ENCODE data around the gene LORICRIN. TPM values are rescaled to one million over a fixed set of nuclear protein-coding genes. Genes with fewer than 3 reads are reported as not detected.
"Not testable (repeated sequence)": the region's sequence is repeated elsewhere in the genome, so short reads cannot be mapped to it uniquely, and the experiment has no call there.

The LORICRIN gene
- total and polyA plus RNA-seq, 2 donors (not counting 1 experiment from before 2014, with no cell fraction given): 0.39 TPM; not detected in 1

GRCh38 chr1:153228491-153228890, 31.0 kb upstream of the LORICRIN start:
- Histone ChIP-seq H2AFZ (ENCODE audit: insufficient read depth, low read depth, low read length, poor library complexity, severe bottlenecking) (no peak overlapping the region), H3K36me3 (replicated peaks in 1 of 2; ENCODE audit: control extremely low read depth in 1 of 2, control insufficient read depth in 1 of 2, extremely low read depth in 1 of 2, insufficient read depth in 2 of 2, low read length in 1 of 2) (no peaks in the 10 kb centered on the region), H3K27me3 (replicated peaks in 1 of 4; ENCODE audit: control extremely low read depth in 1 of 4, control insufficient read depth in 3 of 4, insufficient read depth in 4 of 4, low read length in 3 of 4) (peaks cover 0 to 8% (median 2%) of the 10 kb centered on the region in 4 experiments), H3K27ac (ENCODE audit: low read length in 2 of 2) (no peak overlapping the region), H3K4me3 (ENCODE audit: control extremely low read depth in 1 of 5, extremely low read depth in 1 of 5, insufficient read depth in 1 of 5, low read depth in 2 of 5, low read length in 4 of 5) (no peak overlapping the region), H3K4me1 (ENCODE audit: control insufficient read depth in 2 of 2, insufficient read depth in 2 of 2, low read length in 2 of 2) (no peaks in the 10 kb centered on the region), H3K4me2 (replicated peaks; ENCODE audit: low read depth, low read length, poor library complexity, severe bottlenecking) (no peak overlapping the region), H4K20me1 (ENCODE audit: control insufficient read depth, insufficient read depth, low read length, poor library complexity, severe bottlenecking) (no peaks in the 10 kb centered on the region), H3K9ac (ENCODE audit: low read length) (no peak overlapping the region), H3K79me2 (ENCODE audit: control insufficient read depth, insufficient read depth, low read length) (no peaks in the 10 kb centered on the region), H3K9me3 (ENCODE audit: control extremely low read depth in 1 of 3, control insufficient read depth in 2 of 3, insufficient read depth in 1 of 3, low read length in 2 of 3) (no peaks in the 10 kb centered on the region)
- ChIA-PET POLR2A (no interaction called here), CTCF (interaction anchor here (0.9 to 3.6 kb wide), 3 partner anchors 8 to 34 kb away, joined by 3 to 15 read pairs (median 9); no protein-coding TSS in a partner anchor)
- intact Hi-C loops (cut with micrococcal nuclease): no loop called here
- no peak for ATAC-seq (ENCODE audit: low read depth)
- WGBS (ENCODE audit: insufficient coverage): no CpG with 5 or more reads among the region's 1 CpG
- no peak overlapping the region for H3K27ac Mint-ChIP-seq
- H3K27me3 Mint-ChIP-seq: peaks cover 25% of the 10 kb centered on the region
- TF ChIP-seq EZH2 (IDR thresholded peaks at IDR 0.05; ENCODE audit: borderline replicate concordance, insufficient read depth, low read depth, low read length, poor library complexity, severe bottlenecking) (no peak), CTCF (IDR thresholded peaks at IDR 0.05) (no peak)
- DNase-seq: no peak
- H3K4me1 Mint-ChIP-seq: no peaks in the 10 kb centered on the region
- H3K9me3 Mint-ChIP-seq (ENCODE audit: insufficient read depth): no peaks in the 10 kb centered on the region
- no peak overlapping the region for H3K4me3 Mint-ChIP-seq

GRCh38 chr1:153229076-153229829, 30.2 kb upstream of the LORICRIN start:
- H2AFZ ChIP-seq (ENCODE audit: insufficient read depth, low read depth, low read length, poor library complexity, severe bottlenecking); H3K4me2 ChIP-seq (replicated peaks; ENCODE audit: low read depth, low read length, poor library complexity, severe bottlenecking); H3K79me2 ChIP-seq (ENCODE audit: control insufficient read depth, insufficient read depth, low read length); H3K4me3 ChIP-seq (ENCODE audit: control extremely low read depth in 1 of 5, extremely low read depth in 1 of 5, insufficient read depth in 1 of 5, low read depth in 2 of 5, low read length in 4 of 5); H3K27ac Mint-ChIP-seq; H3K9me3 ChIP-seq (ENCODE audit: control extremely low read depth in 1 of 3, control insufficient read depth in 2 of 3, insufficient read depth in 1 of 3, low read length in 2 of 3); H3K36me3 ChIP-seq (replicated peaks in 1 of 2; ENCODE audit: control extremely low read depth in 1 of 2, control insufficient read depth in 1 of 2, extremely low read depth in 1 of 2, insufficient read depth in 2 of 2, low read length in 1 of 2); H3K9ac ChIP-seq (ENCODE audit: low read length); H3K9me3 Mint-ChIP-seq (ENCODE audit: insufficient read depth); H3K4me3 Mint-ChIP-seq; H4K20me1 ChIP-seq (ENCODE audit: control insufficient read depth, insufficient read depth, low read length, poor library complexity, severe bottlenecking); ATAC-seq (ENCODE audit: low read depth); POLR2A ChIA-PET; intact Hi-C loops (cut with micrococcal nuclease); H3K4me1 Mint-ChIP-seq; H3K4me1 ChIP-seq (ENCODE audit: control insufficient read depth in 2 of 2, insufficient read depth in 2 of 2, low read length in 2 of 2); H3K27me3 ChIP-seq (replicated peaks in 1 of 4; ENCODE audit: control extremely low read depth in 1 of 4, control insufficient read depth in 3 of 4, insufficient read depth in 4 of 4, low read length in 3 of 4); H3K27ac ChIP-seq (ENCODE audit: low read length in 2 of 2): not testable (repeated sequence)
- peak; percentile 17 for DNase-seq
- WGBS (ENCODE audit: insufficient coverage): 14% methylated on average over 2 of the region's 12 CpGs
- TF ChIP-seq CTCF (IDR thresholded peaks at IDR 0.05): peak; percentile 64
- H3K27me3 Mint-ChIP-seq: peaks cover 19% of the 10 kb centered on the region
- CTCF ChIA-PET: interaction anchor here (0.9 to 3.6 kb wide), 4 partner anchors 8 to 33 kb away, joined by 3 to 15 read pairs (median 6); no protein-coding TSS in a partner anchor

Data from B cell (primary cell).